Measurements from ENCODE around the gene TCP11.

The TCP11 gene

DNA sequence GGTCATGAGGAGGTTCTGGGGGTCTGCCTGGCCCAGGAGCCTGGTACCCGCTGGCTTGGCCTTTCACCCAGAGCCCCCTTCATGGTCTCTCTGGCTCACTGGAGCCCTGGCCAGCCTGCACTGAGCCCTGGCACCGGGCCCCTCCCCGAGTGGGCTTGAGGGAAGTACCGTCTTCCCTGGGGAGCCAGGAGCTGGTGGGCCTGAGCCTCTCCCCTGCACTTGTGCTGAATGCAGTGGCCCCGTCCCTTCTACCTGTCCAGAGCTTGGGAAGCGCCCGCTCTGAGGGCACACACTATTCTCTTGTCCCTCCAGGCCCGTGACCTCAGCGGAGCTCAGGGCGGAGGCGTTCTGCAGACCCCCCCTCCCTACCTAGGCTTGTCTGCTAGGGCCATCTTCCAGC lies 62.2 kb downstream of the TCP11 start:
- DNase-seq: no peak

DNA sequence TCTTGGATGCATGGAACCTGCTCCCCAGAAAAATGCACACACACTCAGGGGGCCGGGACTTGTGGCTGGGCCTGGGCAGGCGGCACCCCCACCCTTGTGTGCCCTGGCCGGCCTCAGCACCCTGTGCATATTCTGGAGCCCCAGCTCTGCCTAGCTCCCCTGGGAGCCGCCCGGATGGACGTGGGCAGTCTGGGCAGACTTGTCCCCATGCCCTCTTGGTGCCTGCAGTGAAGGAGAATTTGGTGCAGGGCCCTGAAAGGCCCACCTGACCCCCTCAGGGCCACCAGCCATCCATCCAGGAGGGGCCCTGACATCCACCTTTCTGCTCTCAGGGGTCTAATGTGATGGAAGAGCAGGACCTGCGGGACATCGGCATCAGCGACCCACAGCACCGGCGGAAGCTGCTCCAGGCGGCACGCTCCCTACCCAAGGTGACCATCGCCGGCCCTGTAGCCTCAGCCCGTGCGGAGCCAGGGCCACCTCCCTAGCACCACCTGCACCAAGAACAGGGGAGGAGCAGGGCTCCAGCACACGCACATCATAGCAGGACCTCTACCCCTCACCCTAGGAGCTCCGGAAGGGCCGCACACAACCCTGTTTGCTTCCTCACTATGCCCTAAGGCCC lies 62.8 kb downstream of the TCP11 start:
- no peak for DNase-seq

DNA sequence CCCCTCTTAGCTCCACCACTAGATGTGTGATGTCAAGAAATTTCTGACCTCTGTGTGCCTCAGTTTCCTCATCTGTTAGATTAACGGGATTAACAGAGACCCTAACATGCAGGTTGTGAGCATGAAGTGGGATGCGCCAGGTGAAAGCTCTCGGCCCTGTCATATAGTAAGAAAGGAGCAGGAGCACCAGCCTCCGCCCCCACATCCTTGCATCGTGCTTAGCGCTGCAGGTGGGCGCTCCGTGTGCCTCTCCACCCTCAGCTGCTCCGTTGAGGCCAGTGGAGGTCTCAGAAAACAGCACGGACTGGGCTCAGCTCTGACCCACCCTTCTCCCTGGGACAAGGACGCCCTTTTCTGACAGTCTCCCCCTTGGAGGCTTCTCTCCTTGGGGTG lies 63.4 kb downstream of the TCP11 start:
- DNase-seq: no peak

DNA sequence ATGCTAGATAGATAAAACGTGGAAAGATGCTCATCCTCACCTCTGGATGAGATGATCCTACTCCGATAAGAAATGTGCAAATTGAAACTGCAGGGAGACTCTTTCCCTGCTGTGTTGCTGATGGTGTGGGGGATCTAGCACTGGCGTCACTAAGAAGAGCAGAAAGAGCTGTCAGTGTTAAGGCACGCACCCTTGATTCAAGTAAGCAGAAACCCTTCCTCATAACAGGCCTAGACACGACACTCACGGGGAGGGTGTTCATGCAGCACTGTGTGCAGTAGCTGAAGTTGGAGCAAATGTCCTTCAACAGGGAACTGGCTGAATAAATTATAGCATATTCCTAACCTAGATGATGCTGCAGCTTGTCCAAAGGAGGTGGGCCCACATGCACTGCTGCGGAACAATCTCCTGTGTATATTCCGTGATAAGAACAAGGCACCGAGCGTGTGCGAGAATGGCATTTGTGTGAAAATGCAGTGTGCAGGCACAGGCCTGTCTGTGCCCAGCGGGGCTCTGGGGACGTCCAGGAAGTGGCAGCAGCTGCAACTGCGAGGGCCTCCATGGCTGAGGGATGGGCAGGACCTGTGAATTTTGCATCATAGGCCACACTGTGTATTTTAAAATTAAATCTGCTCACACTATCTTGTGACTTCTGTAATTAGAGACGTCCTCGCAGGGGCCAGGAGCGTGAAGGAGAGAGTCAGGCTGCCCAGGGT lies 64.0 kb downstream of the TCP11 start:
- no peak for DNase-seq

DNA sequence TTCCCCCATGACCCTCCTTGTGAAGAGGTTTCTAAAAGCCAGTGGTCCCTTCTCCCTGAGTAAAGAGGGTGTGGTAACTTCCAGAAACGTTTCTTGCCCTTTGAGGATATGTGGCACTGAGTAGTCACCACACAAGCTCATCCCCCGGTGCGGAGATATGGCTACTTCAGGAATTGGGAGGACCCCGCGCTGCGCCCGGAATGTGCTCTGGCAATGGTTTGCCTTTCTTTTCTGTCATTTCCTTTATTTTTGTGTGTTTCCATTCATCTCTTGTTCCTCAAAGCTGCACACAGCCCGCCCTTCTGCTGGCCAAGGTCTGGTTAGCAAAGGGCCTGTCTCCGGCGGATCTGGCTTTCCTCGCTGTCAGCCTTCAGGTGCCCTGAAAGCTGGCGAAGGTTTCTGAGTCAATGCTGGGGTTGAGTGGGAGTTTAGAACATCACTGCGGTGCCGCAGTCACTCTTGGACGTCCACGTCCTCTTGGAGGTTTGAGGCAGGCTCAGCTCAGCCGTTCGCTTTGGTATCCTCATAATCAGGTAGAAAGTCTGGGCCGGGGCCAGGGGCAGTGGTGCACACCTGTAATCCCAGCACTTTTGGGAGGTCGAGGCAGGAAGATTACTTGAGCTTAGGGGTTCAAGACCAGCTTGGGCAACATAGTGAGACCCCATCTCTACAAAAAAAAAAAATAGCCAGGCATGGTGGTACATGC lies 67.2 kb downstream of the TCP11 start:
- DNase-seq: no peak

DNA sequence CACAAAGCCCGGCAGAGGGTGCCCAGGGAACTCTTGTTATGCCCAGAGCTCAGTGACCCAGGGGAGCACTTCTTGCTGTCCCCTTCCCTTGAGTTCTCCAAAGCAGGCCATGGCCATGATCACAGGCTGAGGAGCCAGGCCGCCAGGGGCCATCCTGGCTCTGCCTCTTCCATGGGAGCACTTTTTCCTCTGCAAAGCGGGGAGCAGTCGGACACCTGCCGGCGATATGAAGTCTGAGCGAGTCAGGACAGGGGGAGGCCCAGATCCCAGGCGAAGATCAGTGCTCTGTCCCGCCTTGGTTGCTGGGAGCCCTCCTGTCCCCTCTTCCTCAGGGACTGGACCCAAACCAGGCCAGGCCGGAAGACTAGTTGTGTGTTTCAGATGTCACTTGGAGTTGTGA lies 67.9 kb downstream of the TCP11 start:
- DNase-seq: no peak

DNA sequence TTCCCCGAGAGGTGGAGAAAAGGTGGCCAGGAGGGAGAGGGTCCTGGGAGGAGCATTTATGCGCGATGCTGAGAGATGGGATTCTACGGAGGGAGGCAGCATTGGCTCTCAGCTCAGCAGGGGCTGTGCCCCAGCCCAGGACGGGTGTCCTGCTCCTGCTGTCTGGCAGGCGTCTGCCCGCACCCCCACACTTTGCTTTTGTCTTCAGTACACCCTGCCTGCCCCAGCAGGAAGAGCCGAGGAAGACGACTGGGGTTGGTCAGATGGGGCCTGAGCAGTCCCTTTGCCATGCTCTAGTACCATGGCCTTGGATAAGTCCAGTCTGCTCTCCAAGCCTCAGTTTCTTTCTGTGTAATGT lies 68.5 kb downstream of the TCP11 start:
- DNase-seq: no peak

DNA sequence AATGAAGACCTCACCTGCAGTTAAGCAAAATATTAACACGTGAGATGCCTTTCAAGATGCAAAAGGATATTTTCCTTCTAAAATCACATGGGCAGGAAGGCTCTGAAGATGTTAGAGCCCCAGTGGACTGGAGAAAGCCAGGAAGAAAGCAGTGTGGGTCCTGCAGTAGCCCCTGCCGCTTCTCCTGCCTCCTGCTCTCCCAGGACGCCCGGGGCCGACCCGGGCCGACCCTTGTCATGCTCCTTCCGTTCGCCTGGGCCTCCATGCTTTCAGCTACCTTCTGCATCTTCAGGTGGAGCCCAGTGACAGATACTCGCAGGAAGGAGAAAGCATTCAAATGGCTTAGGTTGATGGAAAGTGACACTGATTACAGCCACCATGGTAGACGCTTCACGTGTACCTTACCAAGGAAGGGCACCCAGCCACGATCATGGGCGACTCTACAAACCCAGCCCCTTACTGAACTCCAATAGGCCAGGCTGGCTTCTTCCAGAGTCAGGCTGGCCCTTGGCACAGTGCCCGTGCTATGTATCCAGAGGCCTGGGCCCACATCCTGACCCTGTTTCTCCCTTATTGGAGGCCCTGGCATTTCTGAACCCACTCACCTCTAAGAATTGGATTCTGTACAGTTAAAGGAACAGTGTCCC lies 69.0 kb downstream of the TCP11 start:
- no peak for DNase-seq

DNA sequence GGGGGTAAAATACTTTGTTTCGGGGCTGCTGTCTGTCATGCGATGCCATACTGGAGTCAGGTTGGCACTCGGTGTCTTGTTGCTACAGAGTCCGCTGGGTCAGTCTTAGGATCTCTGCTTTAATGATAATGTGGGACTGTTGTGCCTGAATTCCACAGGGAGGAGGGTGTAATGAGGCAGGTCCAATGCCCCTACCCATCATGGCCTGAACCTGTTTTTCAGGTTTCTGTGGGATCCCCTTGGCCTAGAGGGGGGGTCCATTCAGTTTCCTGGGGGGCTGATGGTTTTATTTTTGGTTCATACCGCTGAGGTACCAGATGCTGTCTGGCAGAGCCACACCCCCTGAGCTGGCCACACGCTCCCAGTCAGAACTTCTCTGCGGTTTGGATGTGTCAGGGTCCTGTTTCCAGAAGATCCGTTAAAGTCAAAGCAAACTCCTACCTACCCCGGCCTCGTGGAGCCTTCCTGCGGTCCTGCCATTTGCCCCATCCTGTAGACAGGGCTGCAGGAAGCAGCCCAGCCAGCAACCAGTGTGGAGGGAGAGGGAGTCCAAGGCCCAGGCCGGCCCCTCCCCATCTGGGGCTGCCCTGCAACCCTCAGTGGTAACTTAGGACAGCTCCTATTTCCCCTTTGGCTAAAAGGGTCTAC lies 69.7 kb downstream of the TCP11 start:
- no peak for DNase-seq

DNA sequence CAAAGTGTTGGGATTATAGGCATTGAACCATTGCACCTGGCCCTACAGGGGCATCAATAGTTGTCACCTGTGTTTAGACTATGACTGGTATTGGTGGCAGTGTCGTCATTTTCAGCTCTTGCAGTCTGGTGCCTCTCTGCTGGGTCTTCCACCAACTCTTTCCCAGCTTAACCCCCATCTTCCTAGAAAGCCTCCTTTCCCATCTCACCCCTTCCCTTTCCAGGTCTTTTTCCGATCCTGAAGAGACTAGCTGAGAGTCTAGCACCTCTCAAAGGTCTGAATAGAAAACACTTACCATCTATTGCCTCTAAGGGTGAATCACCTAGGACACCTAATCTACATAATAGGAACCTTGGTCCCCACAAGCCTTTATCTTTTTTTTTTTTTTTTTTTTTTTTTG lies 71.0 kb downstream of the TCP11 start:
- DNase-seq: no peak

DNA sequence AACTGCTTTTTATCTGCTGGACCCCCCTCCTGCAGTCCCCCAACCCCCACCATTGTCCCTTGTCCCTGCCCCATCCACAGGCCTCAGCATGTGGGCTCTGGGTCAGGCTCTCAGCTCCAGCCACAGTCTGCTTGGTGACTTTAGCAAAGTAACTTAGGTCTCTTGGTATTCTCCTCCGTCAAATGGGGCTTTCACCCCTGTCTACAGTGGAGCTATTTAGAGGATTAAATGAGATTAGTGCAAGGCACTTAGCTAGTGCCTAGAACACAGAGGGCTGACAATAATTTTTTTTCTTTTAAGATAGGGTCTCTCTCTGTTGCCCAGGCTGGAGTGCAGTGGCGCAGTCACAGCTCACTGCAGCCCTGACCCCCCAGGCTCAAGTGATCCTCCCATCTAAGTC lies 71.9 kb downstream of the TCP11 start:
- no peak for DNase-seq

DNA sequence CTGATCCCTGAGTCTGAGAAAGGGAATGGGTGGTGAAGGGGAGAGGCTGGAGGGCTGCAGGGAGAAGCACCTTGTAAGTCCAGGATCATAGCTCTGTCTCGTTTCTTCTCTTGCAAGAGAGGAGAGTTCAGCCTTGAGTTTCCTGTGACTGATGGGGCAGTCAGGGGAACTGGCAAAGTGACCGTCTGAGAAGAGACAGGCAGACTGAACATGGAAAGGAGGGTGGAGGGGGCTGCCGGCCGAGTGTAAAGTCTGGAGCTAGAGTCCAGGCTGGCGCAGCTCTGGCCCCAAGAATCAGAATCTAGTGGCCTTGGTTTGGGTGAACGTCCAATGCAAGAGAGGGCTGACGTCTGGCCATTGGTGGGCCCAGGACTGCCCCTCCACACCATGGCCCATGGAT lies 72.5 kb downstream of the TCP11 start:
- no peak for DNase-seq

DNA sequence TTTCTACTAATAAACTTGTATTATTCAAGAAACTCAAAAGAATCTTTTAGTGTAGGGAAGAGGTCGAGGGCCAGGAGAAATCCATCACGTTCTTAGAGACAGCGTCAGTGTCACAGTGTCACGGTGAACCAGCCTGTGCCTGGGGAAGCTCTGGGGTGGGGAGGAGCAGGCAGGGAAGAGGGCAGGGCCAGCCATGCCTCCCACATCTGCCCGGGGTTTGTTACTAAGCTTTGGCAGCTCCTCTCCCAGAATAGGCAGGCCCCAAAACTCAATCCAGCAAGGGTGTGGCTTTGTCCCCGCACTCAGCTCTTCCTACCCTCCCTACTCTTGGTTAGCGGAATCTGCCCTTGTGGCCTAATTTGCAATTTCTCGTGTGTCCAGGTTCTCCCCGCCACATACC lies 72.9 kb downstream of the TCP11 start:
- DNase-seq: no peak

Measured in NCI-H1092 treated with DMSO at 0.1 percent for 48 hours (cell line).